GM18870 (cell line): ENCODE measurements around the gene CRABP2.

Source experiments
- ATAC-seq: cut with Tn5 transposase; IDR thresholded peaks from one replicate; pipeline ENCODE4 v1.9.1; 2021; ENCODE audit warnings: moderate library complexity; ENCODE audit not compliant: unreplicated experiment

CRABP2 gene

GRCh38 chr1:156742017-156742416, 36.6 kb upstream of the CRABP2 start:
- no peak for ATAC-seq

- no peak for ATAC-seq
These were observed 36.1 kb upstream of the CRABP2 start for GRCh38 chr1:156741481-156741983.

GRCh38 chr1:156740741-156741480, 35.5 kb upstream of the CRABP2 start, which contains the start of gene MRPL24:
Gene MRPL24, minus strand, starts transcription at chr1:156741088. Its CDS starts 2,384 bp downstream, at chr1:156738704.
- peak; percentile 86 for ATAC-seq

GRCh38 chr1:156740237-156740740, 34.9 kb upstream of the CRABP2 start:
- peak; percentile 1 for ATAC-seq

- no peak for ATAC-seq
These were observed 33.5 kb upstream of the CRABP2 start for GRCh38 chr1:156738916-156739315.

- ATAC-seq, result no peak
These were observed 33.0 kb upstream of the CRABP2 start for GRCh38 chr1:156738407-156738806.

GRCh38 chr1:156733989-156734584, 28.7 kb upstream of the CRABP2 start:
- no peak for ATAC-seq

- ATAC-seq, result peak; percentile 79
These were observed 23.4 kb upstream of the CRABP2 start, which contains the start of gene ISG20L2 for GRCh38 chr1:156728599-156729462. Gene ISG20L2, minus strand, starts transcription at chr1:156728766. Its CDS starts 1,114 bp downstream, at chr1:156727652.

GRCh38 chr1:156727926-156728598, 22.7 kb upstream of the CRABP2 start, which contains the start of gene METTL25B:
Gene METTL25B, plus strand, starts transcription at chr1:156728469. Its CDS starts 636 bp downstream, at chr1:156729105.
- peak; percentile 30 for ATAC-seq

GRCh38 chr1:156727492-156727891, 22.1 kb upstream of the CRABP2 start:
- ATAC-seq, result no peak

- no peak for ATAC-seq
These were observed 21.3 kb upstream of the CRABP2 start for GRCh38 chr1:156726549-156727226.

GRCh38 chr1:156725683-156726280, 20.4 kb upstream of the CRABP2 start:
- no peak for ATAC-seq

GRCh38 chr1:156721535-156721934, 16.2 kb upstream of the CRABP2 start:
- no peak for ATAC-seq

- no peak for ATAC-seq
These were observed 15.7 kb upstream of the CRABP2 start for GRCh38 chr1:156721131-156721530.

GRCh38 chr1:156717351-156717750, 12.0 kb upstream of the CRABP2 start:
- ATAC-seq, result no peak

- no peak for ATAC-seq
These were observed 9.4 kb upstream of the CRABP2 start for GRCh38 chr1:156714830-156715229.

- ATAC-seq, result no peak
These were observed 7.2 kb upstream of the CRABP2 start for GRCh38 chr1:156712626-156713025.

GRCh38 chr1:156711011-156711817, 5.8 kb upstream of the CRABP2 start:
- ATAC-seq, result no peak
